Stimulated activated CD4-positive, alpha-beta T cell treated with anti-CD3 and anti-CD28 coated beads, Interleukin-2, amount 100 ng/mL, for 24 hours (primary cell): ENCODE measurements around the gene LBP.
"Not testable (repeated sequence)": the region's sequence is repeated elsewhere in the genome, so short reads cannot be mapped to it uniquely, and the experiment has no call there.

Experiments
- DNase-seq, 2 donors: peaks; one replicate each; pipeline ENCODE4 v3.0.0-alpha.2; 2020

Gene LBP, protein sequence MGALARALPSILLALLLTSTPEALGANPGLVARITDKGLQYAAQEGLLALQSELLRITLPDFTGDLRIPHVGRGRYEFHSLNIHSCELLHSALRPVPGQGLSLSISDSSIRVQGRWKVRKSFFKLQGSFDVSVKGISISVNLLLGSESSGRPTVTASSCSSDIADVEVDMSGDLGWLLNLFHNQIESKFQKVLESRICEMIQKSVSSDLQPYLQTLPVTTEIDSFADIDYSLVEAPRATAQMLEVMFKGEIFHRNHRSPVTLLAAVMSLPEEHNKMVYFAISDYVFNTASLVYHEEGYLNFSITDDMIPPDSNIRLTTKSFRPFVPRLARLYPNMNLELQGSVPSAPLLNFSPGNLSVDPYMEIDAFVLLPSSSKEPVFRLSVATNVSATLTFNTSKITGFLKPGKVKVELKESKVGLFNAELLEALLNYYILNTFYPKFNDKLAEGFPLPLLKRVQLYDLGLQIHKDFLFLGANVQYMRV

DNA sequence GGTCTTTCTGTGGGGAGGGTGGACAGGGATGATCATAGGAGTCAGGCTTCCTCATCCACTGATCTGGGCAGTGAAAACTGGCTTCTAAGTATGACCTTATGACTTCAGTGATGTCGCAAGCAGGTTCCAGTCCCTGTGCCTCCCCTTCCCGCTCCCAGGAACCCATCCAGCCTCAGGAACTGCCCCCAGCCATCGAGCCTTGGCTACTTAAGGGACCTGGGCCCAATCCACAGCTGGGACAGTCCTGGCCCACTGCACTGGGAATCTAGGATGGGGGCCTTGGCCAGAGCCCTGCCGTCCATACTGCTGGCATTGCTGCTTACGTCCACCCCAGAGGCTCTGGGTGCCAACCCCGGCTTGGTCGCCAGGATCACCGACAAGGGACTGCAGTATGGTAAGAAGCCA is at the start of gene LBP:
Gene LBP, plus strand, starts transcription at position 236 of the 405 bp plus-strand sequence. Its CDS starts 35 bp downstream, at position 271.
- DNase-seq, result no peak

DNA sequence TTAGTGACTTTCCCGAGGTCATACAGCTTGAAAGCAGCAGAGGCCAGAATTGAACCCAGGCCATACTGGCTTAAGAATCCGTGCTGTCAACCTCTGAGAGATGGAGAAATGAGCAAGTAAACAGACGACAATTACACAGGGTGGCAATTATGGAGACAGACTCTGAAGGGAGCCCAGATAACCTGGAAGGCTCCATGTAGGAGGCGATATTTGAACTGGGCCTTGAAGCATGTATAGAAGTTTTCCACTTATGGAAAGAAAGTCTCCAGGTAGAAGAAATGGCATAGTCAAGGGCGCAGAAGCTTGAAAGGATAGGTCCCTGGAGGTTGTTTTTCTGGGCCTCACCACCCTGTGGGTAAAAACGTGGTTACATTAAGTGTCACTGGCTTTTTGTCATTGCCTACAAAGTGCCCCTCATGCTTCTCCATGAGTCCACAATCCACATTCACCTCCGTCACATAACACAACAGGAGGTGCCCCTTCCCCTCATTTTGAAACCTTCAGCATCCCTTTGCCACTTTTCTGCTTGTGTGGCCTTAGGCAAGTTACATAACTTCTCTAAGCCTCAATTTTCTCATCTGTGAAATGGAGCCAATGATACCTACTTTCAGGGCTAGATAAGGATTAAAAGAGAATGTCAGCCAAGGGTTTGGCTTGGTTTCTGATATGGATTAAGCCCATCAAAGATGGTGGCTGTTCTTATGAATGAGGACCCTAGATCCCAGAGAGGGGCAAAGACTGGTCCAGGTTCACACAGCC is 48.2 kb upstream of the LBP start:
- DNase-seq, result no peak

DNA sequence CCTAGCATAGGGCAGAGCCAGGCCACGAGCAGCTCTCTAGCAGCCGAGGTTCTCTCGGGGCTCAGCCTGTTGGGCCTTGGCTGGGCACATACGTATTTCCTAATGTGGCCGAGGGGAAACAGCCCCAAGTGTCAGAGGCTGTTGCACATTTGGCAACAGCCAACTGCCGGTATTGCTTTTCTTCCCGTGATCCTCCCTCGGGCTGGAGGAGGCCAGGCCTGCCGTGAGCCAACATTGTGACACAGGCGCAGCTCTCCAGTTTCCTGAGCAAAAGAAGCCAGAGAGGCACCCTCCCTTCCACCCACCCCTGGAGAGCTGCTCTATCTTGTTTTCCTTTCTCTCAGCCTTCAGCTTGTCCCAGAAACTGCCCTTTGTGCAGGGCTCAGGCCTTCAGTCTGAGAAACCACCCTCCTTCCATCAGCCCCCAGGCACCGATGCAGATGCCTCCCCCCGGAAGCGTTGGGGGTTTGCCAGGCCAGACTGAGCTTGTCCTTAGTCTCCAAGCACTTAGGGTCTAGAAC is 47.5 kb upstream of the LBP start:
- DNase-seq, result no peak

DNA sequence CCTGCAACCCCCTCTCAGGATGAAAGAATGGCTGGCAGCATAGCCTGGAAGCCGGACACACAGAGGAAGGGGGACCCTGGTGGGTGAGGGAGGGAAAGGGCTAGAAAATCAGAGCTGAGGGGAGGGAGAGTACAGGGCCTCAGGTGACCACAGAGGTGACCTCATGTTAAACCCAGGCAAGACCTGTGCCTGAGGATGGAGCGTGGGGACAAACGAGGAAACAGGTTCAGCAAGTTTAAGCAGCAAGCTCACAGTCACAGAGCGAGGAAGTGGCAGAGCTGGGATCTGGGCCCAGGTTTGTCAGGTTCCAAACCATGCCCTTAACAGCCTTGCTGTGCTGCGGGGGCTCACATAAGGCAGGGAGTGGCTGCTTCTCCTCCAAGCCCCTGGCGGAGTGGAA is 46.3 kb upstream of the LBP start:
- no peak for DNase-seq

DNA sequence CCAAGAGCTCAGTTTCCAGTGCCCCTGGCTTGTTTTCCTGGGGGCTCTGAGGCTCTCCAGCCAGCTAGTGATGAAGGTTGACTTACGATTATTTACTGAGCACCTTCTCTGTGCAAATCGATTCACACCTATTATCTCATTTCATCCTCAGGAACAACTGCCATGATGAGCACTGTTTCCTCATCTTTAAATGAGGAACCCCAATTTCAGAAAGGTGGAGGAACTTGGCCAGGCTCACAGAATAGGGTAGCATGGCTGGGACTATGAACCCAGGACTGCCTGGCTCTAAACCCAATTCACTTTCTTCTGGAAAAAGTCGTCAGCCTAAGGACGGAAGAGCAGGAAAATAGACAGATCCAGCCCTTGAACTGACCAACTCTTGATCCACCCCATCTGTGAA is 45.8 kb upstream of the LBP start:
- no peak for DNase-seq

DNA sequence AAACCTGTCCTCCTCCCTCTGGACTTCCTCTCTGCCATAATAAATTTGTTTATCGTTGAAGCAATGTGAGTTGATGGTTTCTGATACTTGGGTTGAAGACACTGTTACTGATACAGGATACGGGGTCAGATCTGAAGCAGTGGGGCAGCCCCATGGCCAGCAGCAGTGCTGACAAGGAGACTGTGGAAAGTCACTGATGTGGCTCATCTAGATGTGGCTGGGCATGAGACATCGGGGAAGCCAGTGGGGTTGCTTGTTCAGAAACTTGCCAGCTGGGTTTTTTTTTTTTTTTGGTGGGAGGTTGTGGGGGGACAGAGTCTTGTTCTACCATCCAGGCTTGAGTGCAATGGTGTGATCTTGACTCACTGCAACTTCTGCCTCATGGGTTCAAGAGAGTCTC is 45.0 kb upstream of the LBP start:
- no peak for DNase-seq

DNA sequence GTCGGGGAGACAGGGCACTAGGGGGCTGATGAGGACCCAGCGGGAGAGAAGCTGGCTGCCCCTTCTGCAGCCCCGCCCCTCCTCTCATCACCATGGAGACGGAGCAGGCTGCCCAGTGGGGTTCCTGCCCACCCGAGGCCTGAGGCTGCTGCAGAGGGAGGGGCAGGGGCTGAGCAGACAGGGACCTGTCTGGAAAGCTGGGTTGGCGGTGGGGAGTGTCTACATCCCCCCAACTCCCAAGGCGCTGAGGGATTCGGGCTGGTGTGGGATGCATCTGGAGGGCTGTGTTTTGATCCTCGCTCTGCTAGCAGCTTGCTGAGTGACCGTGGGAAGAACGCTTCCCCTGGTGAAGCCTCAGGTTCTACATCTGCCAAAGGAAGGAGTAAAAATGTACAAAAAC is 43.5 kb upstream of the LBP start:
- DNase-seq, result no peak

DNA sequence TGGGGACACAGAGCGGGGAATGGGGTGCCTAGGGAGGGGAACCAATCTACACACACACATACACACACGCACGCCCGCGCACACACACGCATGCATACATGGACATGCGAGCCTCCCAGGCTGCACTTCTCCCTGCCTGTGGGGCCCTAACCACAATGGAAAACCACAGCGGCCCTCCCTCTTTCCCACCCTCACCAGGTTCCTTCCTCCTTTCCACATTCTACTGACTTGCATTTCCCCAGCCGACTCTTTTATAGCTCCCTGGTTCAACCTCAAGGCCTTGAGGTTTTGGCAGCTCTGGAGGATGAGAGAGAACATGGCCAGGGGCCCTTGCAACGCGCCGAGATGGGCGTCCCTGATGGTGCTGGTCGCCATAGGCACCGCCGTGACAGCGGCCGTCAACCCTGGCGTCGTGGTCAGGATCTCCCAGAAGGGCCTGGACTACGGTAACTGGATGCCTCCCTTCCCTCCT is 42.3 kb upstream of the LBP start, which contains the start of gene BPI:
Gene BPI, plus strand, starts transcription at position 249 of the 472 bp plus-strand sequence. Its CDS starts 68 bp downstream, at position 317.
- peak in 1 of 2 donors; percentile 17 for DNase-seq

DNA sequence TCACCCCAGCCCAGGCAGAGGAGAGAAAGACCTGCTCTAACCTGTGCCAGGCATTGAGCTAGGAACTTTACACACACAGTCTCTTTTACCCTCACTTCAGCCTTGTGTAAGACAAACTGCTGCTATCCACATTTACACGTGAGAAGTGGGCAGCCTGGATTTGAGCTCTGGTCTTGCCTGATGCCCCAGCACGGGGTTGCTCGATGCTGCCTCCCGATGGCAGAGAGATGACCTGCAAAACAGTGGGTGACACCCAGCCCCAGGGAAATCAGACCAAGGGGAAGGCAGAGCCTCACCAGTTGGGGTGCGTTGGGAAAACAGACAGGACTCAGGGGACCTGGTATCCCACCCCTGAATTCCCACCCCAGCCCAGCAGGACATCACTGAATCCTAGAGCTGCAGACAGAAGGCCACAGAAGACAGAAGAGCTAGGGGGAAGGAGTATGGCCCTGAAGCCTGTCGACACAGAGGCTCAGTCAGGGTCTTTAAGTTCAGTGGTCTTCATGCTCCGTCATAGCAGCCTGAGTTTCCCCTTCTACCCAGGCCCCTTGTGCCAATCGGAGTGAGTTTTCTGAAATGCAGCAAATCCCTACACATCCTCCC is 41.3 kb upstream of the LBP start:
- peak in 1 of 2 donors; percentile 46 for DNase-seq

DNA sequence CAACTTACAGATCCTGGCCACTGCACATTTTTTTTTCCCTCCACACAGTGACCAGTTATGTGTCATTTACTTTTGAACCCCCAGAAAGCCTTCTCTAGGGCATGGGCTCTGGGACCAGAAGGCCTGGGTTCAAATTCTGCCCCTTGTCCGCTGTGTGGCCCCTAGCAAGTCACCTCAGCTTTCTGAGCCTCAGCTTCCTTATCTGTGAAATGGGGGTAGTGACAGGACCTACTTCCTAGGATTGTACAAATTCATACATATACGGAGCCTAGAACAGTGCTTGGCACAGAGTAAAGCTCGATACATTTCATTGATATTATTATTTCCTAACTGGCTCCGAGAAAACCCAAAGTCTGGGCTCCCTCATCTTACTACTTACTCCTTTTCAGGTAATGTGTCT is 40.7 kb upstream of the LBP start:
- DNase-seq, result no peak

DNA sequence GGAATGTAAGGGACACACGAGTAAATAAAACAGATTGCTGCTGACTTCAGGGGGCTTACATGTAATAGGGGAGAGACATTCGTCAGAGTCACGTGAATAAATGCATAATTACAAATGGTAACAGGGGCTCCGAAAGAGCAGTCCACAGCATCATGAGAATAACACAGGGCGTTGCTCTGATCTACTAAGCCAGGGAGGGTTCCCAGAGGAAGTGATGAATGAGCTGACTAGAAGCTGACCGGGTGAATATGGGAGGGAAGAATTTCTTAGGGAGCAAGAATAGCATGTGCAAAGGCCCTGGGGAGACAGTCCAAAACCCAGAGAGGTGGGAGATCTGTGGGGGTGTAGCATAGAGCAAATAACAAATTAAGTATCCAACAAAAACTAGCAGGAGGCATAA is 39.9 kb upstream of the LBP start:
- no peak for DNase-seq

DNA sequence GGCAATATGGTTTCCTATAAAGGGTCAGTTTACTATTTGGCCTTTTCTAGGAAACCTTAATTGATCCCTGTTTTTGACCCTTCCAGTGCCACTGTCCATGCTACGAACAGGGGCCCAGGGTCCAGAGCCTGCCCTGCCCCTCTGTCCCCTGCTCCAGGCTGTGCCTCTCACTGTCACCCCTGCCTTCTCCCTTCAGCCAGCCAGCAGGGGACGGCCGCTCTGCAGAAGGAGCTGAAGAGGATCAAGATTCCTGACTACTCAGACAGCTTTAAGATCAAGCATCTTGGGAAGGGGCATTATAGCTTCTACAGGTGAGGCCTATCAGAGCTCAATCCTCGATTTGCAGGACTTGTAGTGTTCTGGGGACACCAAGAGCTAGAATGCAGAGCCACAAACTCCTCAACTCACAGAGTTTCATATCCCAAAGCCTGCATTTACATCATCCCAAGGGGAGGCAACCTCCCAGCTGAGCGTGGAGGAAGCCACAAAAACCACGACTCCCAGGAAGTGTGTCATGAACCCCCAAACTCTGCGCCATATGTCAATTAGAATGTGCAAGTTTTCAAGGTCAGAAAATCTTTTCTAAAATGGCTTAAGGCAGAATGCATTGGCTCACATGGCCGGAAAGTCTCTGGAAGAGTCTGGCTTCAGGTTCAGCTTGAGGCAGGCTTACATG is 38.8 kb upstream of the LBP start:
- no peak for DNase-seq

DNA sequence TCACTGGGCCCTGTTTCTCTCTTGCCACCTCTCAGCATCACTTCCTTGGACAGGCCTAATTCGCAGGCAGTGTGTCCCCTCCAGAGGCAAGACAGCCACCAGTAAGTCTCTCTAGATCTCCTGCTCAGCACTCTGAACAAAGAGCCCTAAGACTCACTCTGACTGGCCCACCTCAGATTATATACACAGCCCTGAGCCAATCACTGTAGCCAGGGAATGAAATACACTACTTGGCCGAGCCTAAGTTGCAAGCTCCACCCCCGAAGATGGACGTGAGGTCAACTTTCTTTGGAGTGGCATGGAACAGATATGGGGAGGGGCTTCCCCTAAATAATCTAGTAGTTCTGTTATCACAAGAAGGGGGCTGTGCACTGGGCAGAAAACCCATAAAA is 38.2 kb upstream of the LBP start:
- no peak for DNase-seq

DNA sequence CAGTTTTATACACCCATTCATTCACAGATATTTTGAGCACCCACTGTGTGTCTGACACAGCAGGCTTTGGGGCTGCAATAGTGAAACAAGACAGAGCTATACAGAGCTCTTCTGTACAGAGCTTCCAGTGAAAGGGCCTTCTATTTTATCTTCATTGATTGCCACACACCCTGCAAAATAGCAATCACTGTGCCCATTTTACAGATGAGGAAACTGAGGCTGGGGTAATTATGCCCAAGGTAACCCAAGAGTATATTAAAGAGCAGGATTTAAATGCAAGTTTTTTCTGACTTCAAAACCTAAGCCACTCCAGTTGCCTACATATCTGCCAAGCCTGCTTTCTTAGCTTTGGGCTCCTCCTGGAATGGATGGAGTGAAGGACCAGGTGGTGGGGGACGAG is 37.8 kb upstream of the LBP start:
- DNase-seq, result no peak

DNA sequence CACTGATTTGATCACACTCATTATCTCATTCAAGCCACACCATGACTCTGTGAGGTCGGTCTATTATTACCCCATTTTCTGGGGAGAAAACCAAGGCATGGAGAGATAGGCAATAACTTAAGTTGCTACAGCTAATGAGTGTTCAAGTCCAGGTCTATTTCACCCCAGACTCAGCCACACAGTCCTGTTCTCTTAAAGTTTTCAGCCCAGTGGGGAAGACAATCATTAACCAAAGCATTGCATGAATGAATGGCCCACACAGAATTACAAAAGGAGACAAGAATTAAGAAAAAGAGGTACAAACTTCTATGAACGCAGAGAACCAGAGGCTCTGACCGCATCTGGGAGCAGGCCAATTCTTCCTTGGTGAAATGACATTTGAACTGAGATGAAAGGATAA is 35.2 kb upstream of the LBP start:
- no peak for DNase-seq

DNA sequence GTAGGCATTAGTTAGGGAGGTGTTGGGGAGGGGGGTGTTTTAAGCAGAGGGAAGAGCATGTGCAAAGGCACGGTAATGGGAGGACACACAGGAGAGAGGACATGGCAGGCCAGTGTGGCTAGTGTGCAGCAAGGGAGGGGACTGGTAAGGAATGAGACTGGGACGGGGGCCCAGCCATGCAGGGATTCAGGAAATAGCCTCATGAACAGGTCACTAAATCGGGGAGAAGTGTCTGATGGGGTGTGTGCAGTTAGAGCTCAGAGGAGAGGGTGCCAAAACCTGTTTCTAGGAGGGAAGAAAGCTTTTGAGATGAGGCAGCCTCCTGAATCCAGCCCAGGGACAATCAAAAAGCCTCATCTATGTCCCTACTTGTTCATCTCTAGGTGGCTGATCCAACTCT is 34.8 kb upstream of the LBP start:
- no peak for DNase-seq

DNA sequence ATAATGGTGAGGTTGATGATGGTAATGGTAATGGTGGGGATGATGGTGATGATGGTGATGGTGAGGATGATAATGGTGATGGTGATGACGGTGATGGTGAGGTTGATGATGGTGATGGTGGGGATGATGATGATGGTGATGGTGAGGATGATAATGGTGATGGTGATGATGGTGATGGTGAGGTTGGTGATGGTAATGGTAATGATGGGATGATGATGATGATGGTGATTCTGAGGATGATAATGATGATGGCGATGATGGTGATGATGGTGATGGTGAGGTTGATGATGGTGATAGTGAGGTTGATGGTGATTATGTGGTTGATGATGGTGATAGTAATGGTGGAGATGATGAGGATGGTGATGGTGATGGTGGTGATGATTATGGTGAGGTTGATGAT is 32.6 kb upstream of the LBP start:
- DNase-seq, result no peak

DNA sequence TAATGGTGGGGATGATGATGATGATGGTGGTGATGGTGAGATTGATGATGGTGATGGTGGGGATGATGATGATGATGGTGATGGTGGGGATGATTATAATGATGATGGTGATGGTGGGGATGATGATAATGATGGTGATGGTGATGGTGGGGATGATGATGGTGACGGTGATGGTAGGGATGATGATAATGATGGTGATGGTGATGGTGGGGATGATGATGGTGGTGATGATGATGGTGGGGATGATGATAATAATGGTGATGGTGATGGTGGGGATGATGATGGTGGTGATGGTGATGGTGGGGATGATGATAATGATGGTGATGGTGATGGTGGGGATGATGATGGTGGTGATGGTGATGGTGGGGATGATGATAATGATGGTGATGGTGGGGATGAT is 31.9 kb upstream of the LBP start:
- DNase-seq, result not testable (repeated sequence)

DNA sequence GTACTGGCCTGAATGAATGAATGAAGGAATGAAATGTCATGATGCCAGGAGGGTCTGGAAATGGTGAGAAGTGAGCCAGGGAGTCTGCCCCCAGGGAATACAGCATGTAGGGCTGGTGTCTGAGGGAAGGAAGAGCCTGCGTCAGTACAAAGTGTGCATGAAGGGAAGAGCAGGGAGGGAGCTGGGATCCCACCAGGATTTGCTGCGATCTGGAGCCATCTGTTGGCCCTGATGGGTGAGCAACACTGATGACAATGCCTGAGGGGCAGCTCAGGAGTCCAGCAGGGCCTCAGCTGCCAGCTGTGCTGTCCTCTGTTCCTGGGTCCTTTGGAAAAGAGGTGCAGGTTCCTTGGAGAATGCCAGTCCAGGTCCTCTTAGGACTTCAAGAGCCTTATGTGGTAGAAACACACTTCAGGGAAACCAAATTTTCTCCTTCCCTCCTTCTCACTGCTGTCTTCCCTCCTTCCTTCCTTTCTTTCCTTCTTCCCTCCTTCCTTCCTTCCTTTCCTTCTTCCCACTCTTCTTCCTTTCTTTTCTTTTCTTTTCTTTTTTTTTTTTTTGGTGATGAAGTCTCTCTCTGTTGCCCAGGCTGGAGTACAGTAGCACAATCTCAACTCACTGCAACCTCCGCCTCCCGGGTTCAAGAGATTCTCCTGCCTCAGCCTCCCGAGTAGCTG is 30.9 kb upstream of the LBP start:
- no peak for DNase-seq

DNA sequence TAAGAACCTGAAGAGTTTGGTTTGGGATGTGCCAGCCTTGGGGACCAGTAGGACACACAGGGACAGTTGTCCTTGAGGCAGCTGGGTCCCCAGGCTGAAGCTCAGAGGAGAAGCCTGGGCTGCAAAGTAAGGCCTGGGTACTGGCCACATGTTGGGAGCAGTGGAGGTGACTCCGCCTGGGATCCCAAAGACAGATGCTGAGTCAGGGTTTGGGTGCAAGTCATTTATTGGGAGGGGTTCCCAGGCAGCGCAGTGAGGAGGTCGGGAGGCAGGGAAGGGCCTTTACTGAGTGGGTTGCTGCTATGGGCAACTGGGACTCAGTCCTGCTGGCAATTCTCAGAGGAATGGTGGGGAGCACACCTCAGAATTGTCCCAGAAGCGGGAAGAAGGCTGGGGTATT is 29.9 kb upstream of the LBP start:
- no peak for DNase-seq

DNA sequence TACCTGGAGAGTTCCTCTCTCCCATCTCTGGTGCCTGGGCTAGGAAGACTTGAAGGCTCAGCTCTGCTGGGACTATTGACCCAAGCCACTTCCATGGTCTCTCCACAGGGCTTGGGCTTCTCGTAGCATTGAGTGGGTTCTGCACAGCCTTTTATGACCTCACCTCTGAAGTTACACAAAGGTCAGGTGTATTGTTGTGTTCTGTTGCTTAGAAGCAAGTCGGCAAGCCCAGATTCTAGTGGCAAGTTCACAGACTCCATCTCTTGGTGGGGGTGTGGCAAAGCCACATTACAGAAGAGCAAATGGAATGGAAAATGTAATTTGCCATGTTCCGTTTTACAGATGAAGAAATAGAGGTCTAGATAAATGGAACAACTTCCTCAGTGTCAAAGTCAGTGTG is 28.9 kb upstream of the LBP start:
- DNase-seq, result no peak

DNA sequence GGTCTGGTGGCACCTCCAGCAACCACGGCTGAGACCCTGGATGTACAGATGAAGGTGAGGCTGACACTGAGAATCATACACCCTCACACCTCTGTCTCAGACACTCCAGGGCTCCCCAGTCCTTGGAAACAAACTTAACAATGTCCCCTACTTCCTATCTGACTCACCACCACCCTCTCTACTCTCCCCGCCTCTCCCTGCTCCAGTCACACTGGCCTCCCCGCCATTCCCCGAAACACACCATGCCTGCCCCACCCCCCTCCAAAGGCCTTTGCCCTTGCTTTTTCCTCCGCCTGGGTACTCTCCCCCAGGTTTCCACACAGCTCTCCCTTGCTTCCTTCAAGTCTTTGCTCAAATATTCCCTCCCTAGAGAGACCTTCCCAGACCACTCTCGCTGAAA is 26.1 kb upstream of the LBP start:
- DNase-seq, result no peak
